BE2C (cell line): ENCODE results near the gene NPAS2.

Experiments used
- DNase-seq: peaks from one replicate; pipeline ENCODE4 v3.0.0-alpha.2; 2020
- H3K27me3 ChIP-seq: fragments of 250-450 bp; sonication (Bioruptor Pico); 2 replicates; pipeline ENCODE4 v1.5.1; 2020; ENCODE audit warnings: mild to moderate bottlenecking
- H3K36me3 ChIP-seq: fragments of 250-450 bp; sonication (Bioruptor Pico); 2 replicates; pipeline ENCODE4 v1.5.1; 2020; ENCODE audit warnings: mild to moderate bottlenecking
- H3K4me1 ChIP-seq: fragments of 250-450 bp; sonication (Bioruptor Pico); 2 replicates; pipeline ENCODE4 v1.5.1; 2020
- H3K4me3 ChIP-seq: 2 replicates; pipeline ENCODE4 v1.5.1; 2011; ENCODE audit warnings: low read depth, low read length
- H3K9me3 ChIP-seq: fragments of 250-450 bp; sonication (Bioruptor Pico); 2 replicates; pipeline ENCODE4 v1.5.1; 2020
- TF ChIP-seq, protein P1 (sequence below): IDR thresholded peaks from 2 replicates; pipeline ENCODE4 v1.5.1; 2012; ENCODE audit warnings: mild to moderate bottlenecking, low read depth, low read length

NPAS2 gene

DNA sequence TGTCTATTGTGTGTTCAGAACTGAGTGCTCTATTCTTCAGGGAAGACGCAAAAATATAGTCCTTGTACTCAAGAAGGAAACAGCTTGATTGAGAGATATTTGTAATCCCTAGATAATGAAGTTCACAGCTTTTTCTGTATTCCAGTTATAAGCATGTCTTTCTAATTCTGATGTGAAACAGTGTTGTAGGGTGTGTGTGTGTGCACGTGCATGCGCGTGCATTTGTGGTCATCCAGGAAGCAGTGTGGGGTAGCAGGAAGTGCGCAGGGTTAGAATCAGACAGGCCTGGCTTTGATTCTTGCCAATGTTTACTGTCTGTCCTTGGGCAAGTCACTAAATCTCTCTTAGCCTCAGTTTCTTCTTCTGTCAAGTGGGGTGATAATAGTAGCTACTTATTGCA is 87.9 kb downstream of the NPAS2 start:
- no peaks in the 10 kb centered on the region for H3K9me3 ChIP-seq
- DNase-seq: no peak
- H3K27me3 ChIP-seq: no peaks in the 10 kb centered on the region
- H3K36me3 ChIP-seq: no peaks in the 10 kb centered on the region
- H3K4me1 ChIP-seq: no peaks in the 10 kb centered on the region
- H3K4me3 ChIP-seq: no peak overlapping the region
- TF ChIP-seq, protein P1, sequence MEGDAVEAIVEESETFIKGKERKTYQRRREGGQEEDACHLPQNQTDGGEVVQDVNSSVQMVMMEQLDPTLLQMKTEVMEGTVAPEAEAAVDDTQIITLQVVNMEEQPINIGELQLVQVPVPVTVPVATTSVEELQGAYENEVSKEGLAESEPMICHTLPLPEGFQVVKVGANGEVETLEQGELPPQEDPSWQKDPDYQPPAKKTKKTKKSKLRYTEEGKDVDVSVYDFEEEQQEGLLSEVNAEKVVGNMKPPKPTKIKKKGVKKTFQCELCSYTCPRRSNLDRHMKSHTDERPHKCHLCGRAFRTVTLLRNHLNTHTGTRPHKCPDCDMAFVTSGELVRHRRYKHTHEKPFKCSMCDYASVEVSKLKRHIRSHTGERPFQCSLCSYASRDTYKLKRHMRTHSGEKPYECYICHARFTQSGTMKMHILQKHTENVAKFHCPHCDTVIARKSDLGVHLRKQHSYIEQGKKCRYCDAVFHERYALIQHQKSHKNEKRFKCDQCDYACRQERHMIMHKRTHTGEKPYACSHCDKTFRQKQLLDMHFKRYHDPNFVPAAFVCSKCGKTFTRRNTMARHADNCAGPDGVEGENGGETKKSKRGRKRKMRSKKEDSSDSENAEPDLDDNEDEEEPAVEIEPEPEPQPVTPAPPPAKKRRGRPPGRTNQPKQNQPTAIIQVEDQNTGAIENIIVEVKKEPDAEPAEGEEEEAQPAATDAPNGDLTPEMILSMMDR: no peak

DNA sequence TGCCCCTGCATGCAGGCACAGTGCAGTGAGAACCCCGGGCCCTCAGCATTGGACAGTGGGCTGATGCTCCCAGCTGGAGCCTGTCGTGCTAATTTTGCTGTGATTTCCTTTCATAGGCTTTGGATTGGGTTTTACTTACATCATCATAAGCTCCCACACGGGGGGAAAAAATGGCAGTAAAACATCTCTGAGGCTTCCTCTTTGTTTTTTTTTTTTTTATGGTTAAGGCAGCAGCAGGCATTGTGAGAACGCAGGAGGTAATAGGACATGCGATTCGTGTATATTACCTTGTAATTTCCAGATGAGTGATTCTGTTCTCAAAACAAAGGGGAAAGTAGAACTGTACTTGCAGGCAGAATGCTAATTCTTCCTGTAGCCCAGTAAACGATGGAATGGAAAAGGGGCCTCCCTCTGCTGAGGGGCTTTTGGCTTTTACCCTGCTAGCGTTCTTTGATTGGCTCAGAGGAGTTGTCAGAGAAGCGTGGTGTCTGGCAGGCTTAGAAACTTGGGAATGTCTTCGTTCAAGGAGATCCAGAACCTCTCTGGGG is 89.7 kb downstream of the NPAS2 start:
- Histone ChIP-seq H3K4me1 (no peaks in the 10 kb centered on the region), H3K27me3 (no peaks in the 10 kb centered on the region), H3K36me3 (no peaks in the 10 kb centered on the region), H3K4me3 (no peak overlapping the region), H3K9me3 (no peaks in the 10 kb centered on the region)
- DNase-seq: no peak
- TF ChIP-seq, protein P1: no peak

DNA sequence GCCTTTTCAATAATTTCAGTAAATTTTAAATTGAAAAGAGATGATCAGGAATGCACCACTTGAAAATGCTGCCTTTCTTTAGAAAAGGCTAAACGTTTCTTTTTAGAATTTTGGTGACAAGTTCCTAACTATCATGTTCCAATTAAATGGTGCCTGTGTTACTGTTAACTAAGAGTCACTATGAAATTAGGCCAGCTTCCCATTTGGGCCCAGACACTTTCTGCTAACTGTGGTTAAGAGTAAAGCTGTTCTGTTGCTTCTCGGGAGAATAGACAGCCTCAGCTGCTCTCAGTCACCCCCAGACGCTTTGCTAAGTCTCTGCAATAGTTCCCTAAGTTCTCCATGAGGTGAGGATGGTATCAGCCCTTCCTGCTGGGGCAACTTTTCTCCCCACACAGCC is 90.2 kb downstream of the NPAS2 start:
- no peak for DNase-seq
- H3K9me3 ChIP-seq: no peaks in the 10 kb centered on the region
- H3K4me3 ChIP-seq: no peak overlapping the region
- no peaks in the 10 kb centered on the region for H3K4me1 ChIP-seq
- H3K27me3 ChIP-seq: no peaks in the 10 kb centered on the region
- TF ChIP-seq, protein P1: no peak
- no peaks in the 10 kb centered on the region for H3K36me3 ChIP-seq

DNA sequence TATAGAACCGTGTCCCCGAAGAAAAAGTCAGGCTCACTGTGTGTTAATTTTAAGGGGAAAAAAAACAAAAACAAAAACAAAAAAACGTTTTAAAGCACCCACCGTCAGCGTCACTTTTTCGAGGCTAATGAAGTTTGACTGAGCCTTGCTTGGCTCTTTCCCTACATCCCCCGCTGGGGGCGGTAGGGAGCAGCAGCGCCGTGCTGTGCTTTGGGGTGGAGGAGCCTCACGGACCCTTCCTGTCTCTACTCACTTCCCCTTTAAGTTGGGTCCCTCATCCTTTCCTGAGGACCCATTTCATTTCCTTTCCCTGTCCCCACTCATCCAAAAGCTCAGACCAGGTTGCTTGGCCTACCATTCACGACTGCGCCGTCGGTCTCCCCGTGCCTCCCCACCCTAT is 99.4 kb downstream of the NPAS2 start:
- Histone ChIP-seq H3K4me1 (no peaks in the 10 kb centered on the region), H3K36me3 (no peaks in the 10 kb centered on the region), H3K9me3 (no peaks in the 10 kb centered on the region), H3K27me3 (no peaks in the 10 kb centered on the region), H3K4me3 (no peak overlapping the region)
- DNase-seq: peak; percentile 23
- TF ChIP-seq, protein P1: peak; percentile 64

DNA sequence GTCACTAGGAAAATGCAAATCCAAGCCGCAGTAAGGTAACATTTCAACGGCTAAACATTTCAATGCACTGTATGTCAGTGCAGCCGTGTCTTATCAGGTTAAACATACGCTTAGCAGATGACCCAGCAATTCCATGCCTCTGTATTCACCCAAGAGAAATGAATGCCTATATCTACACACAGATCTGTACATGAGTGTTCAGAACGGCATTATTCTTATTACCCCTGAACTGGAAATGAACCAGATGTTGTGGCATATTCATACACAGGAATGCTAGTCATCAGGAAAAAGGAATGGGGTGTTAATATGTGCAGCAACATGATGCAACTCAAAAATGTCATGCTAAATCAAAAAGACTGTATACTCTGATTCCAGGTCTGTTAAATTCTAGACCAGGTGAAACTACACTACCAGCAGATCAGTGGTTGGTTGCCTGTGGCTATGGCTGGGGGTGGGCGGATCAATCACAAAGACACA is 101.8 kb downstream of the NPAS2 start:
- TF ChIP-seq, protein P1: no peak
- no peaks in the 10 kb centered on the region for H3K27me3 ChIP-seq
- no peaks in the 10 kb centered on the region for H3K9me3 ChIP-seq
- no peak for DNase-seq
- no peaks in the 10 kb centered on the region for H3K36me3 ChIP-seq
- no peaks in the 10 kb centered on the region for H3K4me1 ChIP-seq
- no peak overlapping the region for H3K4me3 ChIP-seq

DNA sequence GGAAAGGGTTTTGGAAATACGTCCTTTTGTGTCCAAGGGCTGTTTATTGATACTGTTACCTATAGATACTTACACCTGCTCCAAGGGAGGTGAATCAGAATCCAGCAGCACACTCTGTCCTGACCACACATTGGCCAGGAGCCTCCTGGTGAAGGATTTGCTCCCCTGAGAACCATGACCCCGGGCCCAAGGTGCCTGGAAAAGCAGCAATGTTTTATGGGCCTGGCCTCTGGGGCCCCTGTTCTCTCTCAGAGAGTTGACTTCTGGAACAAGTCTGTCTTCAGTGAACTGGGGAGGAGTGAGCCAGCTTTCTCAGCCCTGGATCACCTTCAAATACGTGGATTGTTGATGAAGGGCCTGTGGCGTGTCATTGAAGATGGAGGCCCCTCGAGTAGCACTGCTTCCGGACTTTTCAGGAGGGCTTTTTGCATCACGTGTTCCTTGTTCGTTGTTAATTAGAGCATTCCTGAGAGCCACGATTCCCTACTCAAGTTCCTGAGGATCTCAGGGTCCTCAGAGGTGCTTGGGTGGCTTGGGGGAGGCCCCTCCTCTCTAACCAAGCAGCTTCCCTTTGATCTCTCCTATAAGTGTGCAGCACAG is 103.6 kb downstream of the NPAS2 start:
- H3K4me1 ChIP-seq: no peaks in the 10 kb centered on the region
- TF ChIP-seq, protein P1: no peak
- no peak for DNase-seq

More for the DNA sequence above, 103.6 kb downstream of the NPAS2 start:
- Histone ChIP-seq H3K36me3 (no peaks in the 10 kb centered on the region), H3K9me3 (no peaks in the 10 kb centered on the region), H3K4me3 (no peak overlapping the region), H3K27me3 (no peaks in the 10 kb centered on the region)
